BLaER1 treated with 17β-estradiol and CSF1 and Interleukin-3, amounts not matched to agents 10 nM and 100 nM (cell line): ENCODE data around the gene SENP2.

Experiments used
- H3K27ac ChIP-seq, 11 experiments: shearing (Covaris generic); formaldehyde crosslinking; 2 replicates each; pipeline ENCODE4 v1.8.1; 2022
- H3K27me3 ChIP-seq, 11 experiments: shearing (Covaris generic); formaldehyde crosslinking; 2 replicates each; pipeline ENCODE4 v1.8.1; 2022
- H3K36me3 ChIP-seq, 11 experiments: shearing (Covaris generic); formaldehyde crosslinking; 2 replicates each; pipeline ENCODE4 v1.8.1; 2022
- H3K4me1 ChIP-seq, 10 experiments: shearing (Covaris generic); formaldehyde crosslinking; 2 replicates each; pipeline ENCODE4 v1.8.1; 2022
- H3K4me2 ChIP-seq, 11 experiments: shearing (Covaris generic); formaldehyde crosslinking; 2 replicates each; pipeline ENCODE4 v1.8.1; 2022
- H3K4me3 ChIP-seq, 10 experiments: shearing (Covaris generic); formaldehyde crosslinking; 2 replicates each; pipeline ENCODE4 v1.8.1; 2022
- H3K9ac ChIP-seq, 11 experiments: shearing (Covaris generic); formaldehyde crosslinking; 2 replicates each; pipeline ENCODE4 v1.8.1; 2022
- H3K9me3 ChIP-seq, 11 experiments: shearing (Covaris generic); formaldehyde crosslinking; replicated peaks in 1 of 11; 2 replicates each; pipeline ENCODE4 v1.8.1; 2022
- H4K20me1 ChIP-seq, 11 experiments: shearing (Covaris generic); formaldehyde crosslinking; 2 replicates each; pipeline ENCODE4 v1.8.1; 2022
- Cebpa-rat ChIP-seq, 11 experiments: shearing (Covaris generic); IDR thresholded peaks; 2 replicates each; pipeline ENCODE4 v1.8.1; 2022

The SENP2 gene

DNA sequence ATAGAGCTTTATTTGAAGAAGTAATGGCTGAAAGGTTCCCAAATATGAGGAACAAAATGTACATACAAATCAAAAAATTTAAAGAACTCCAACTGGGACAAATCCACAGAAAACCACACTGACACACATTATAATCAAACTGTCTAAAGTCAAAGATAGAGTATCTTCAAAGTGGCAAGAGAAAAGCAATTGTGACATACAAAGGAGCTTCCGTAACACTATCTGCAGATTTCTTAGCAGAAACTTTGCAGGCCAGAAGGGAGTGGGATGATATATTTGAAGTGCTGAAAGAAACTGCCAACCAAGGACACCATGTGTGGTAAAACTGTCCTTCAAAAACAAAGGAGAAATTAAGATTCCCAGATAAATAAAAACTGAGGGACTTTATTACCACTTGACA lies 91.9 kb downstream of the SENP2 start:
- no peak overlapping the region for H3K4me2 ChIP-seq
- TF ChIP-seq Cebpa-rat (IDR thresholded peaks at IDR 0.05) = no peak
- H3K36me3 ChIP-seq = peaks cover 0 to 8% (median 0%) of the 10 kb centered on the region in 11 experiments; a peak in 1 of 22 replicates
- H3K9ac ChIP-seq = no peak overlapping the region
- H3K27me3 ChIP-seq = no peaks in the 10 kb centered on the region
- H3K4me1 ChIP-seq = no peaks in the 10 kb centered on the region
- H3K27ac ChIP-seq = no peak overlapping the region
- no peak overlapping the region for H3K4me3 ChIP-seq
- no peaks in the 10 kb centered on the region for H4K20me1 ChIP-seq
- H3K9me3 ChIP-seq = peaks cover 11 to 34% (median 21%) of the 10 kb centered on the region in 11 experiments; a peak in 21 of 22 replicates

DNA sequence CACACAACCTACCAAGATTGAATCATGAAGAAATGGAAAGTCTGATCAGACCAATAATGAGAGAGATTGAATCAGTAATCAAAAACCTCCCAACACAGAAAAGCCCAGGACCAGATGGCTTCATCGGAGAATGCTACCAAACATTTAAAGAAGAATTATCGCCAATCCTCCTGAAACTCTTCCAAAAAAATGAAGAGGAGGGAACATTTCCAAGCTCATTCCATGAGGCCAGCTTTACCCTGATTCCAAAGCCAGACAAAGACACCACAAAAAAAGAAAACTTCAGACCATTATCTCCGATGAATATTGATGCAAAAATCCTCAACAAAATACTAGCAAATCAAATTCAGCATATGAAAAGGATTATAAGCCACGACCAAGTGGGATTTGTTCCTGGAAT lies 94.1 kb downstream of the SENP2 start:
- Histone ChIP-seq H3K27ac (no peak overlapping the region), H4K20me1 (no peaks in the 10 kb centered on the region), H3K9me3 (peaks cover 11 to 34% (median 21%) of the 10 kb centered on the region in 11 experiments; a peak in 21 of 22 replicates), H3K9ac (no peak overlapping the region), H3K4me3 (no peak overlapping the region), H3K27me3 (no peaks in the 10 kb centered on the region), H3K36me3 (peaks cover 0 to 8% (median 0%) of the 10 kb centered on the region in 11 experiments; a peak in 1 of 22 replicates), H3K4me1 (peaks cover 0 to 2% (median 0%) of the 10 kb centered on the region in 10 experiments; a peak in 1 of 20 replicates), H3K4me2 (no peak overlapping the region)
- TF ChIP-seq Cebpa-rat (IDR thresholded peaks at IDR 0.05) = no peak
